Hepatocyte (in vitro differentiated cells): ENCODE data around the gene HOXD9.

ENCODE experiments used
- CTCF ChIP-seq: fragments of 200-600 bp; sonication (generic); IDR thresholded peaks from 2 replicates; pipeline ENCODE4 v1.5.1; 2016; ENCODE audit warnings: antibody characterized with exemption, mild to moderate bottlenecking; ENCODE audit not compliant: poor library complexity
- EZH2 ChIP-seq: fragments of 200-600 bp; sonication (generic); IDR thresholded peaks from 2 replicates; pipeline ENCODE4 v1.6.1; 2016; ENCODE audit warnings: antibody characterized with exemption, mild to moderate bottlenecking, borderline replicate concordance
- EZH2phosphoT487 ChIP-seq: fragments of 200-600 bp; sonication (generic); IDR thresholded peaks from one replicate; pipeline ENCODE4 v1.6.1; 2018; ENCODE audit warnings: antibody characterized with exemption, mild to moderate bottlenecking, low read depth, moderate library complexity; ENCODE audit not compliant: unreplicated experiment, severe bottlenecking

GRCh38 chr2:176082824-176083751 is 39.4 kb upstream of the HOXD9 start:
- TF ChIP-seq CTCF (no peak), EZH2phosphoT487 (no peak), EZH2 (peak; percentile 73)
